Heart left ventricle (tissue), 13 donors: ENCODE measurements around the gene SLC16A8.

ENCODE experiments used
- POLR2A ChIP-seq, 2 donors: fragments of 450-650 bp; IDR thresholded peaks; one replicate each; pipeline ENCODE4 v1.6.1; 2017; ENCODE audit warnings: antibody characterized with exemption in 2 of 2, mild to moderate bottlenecking in 2 of 2, moderate library complexity in 2 of 2
- TF ChIP-seq, protein P1 (sequence below), 12 donors: fragments of 200-600 bp; sonication (generic) in 4 of 12; IDR thresholded peaks; one replicate each; pipeline versions ENCODE4 v1.5.0 to v1.8.0; 2018 to 2022; ENCODE audit warnings: antibody characterized with exemption in 12 of 12, mild to moderate bottlenecking in 5 of 12
- donor health status: ischemic (EF 13 %, LVEDD 7.1; RV severe dilation, severe dysfunction).
- donor health status: DM: no; HTN: yes; CAD: no.
- donor health status: DM: no; HTN: no; CAD: no.
- donor health status: ischemic (EF 25% LVEDD 6.9; RV normal size, moderate dysfunction).
- donor health status: ischemic (EF 25% LVEDD 5.7; RV mildly dilated, moderate dysfunction).
- donor health status: ischemic (EF 35%, LVEDD 5.7; RV mildly dilated, moderate dysfunction).
- donor health status: nonischemic (EF 11% LVEDD 7.7; RV severe dilation, severe dysfunction).
- donor health status: DM: yes; HTN: yes; CAD: no.
- donor health status: PGD.
- donor health status: ischemic (EF 29% LVEDD 5.4; RV normal size, mild dysfunction).
- donor health status: nonischemic (EF 23%, LVEDD 6.1; RV moderate dilation, normal function).

DNA sequence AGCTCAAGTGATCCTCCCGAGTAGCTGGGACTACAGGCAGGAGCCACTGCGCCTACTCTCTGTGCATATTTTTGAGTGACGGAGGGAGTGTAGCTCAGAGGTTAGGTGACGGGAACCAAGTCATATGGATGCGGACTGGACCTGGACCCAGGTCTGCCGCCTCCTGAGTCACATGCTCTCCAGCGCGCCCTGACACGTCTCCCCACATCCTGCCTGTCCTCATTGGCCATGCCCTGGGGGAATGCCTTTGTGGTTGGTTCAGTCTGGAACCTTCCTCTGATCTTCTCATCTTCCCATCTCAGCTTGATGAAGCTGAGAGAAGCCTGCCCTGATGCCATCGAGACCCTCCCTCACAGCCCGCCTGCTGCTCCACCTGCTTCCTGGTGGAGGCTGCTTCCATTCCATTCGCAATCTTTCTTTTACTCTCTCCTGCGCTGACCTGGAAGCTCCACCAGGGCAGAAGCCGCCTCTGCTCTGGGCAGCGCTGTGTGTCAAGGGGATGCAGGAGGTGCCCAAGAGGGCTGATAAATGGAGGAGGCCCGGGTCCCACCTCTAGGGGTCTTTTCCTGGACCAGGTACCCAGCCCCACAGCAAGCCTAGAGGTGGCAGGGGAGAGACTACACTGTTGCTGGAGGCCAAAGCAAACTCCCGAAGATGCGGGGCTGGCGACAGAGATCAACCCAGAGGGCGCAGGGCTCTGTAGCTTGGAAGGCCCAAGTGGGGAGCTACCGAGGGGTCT is 40.4 kb upstream of the SLC16A8 start:
- TF ChIP-seq, protein P1, sequence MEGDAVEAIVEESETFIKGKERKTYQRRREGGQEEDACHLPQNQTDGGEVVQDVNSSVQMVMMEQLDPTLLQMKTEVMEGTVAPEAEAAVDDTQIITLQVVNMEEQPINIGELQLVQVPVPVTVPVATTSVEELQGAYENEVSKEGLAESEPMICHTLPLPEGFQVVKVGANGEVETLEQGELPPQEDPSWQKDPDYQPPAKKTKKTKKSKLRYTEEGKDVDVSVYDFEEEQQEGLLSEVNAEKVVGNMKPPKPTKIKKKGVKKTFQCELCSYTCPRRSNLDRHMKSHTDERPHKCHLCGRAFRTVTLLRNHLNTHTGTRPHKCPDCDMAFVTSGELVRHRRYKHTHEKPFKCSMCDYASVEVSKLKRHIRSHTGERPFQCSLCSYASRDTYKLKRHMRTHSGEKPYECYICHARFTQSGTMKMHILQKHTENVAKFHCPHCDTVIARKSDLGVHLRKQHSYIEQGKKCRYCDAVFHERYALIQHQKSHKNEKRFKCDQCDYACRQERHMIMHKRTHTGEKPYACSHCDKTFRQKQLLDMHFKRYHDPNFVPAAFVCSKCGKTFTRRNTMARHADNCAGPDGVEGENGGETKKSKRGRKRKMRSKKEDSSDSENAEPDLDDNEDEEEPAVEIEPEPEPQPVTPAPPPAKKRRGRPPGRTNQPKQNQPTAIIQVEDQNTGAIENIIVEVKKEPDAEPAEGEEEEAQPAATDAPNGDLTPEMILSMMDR (IDR thresholded peaks at IDR 0.05), result no peak
- TF ChIP-seq POLR2A (IDR thresholded peaks at IDR 0.05), result no peak
